ENCODE data around the gene SLC25A13.

SLC25A13 gene

GRCh38 chr7:96089511-96089910 is 232.4 kb downstream of the SLC25A13 start:
- ATAC-seq (no peak), DNase-seq (no peak)
- Mint-ChIP-seq H3K4me1 (peaks cover 2% of the 10 kb centered on the region), H3K27me3 (peaks cover 13% of the 10 kb centered on the region), H3K4me3 (no peak overlapping the region), H3K27ac (no peak overlapping the region), H3K36me3 (ENCODE audit: low read depth) (no peaks in the 10 kb centered on the region), H3K9me3 (no peaks in the 10 kb centered on the region)

- Mint-ChIP-seq H3K4me1 (peaks cover 2% of the 10 kb centered on the region), H3K36me3 (ENCODE audit: low read depth) (no peaks in the 10 kb centered on the region)
Measured at GRCh38 chr7:96088579-96088978, 233.3 kb downstream of the SLC25A13 start.

DNA sequence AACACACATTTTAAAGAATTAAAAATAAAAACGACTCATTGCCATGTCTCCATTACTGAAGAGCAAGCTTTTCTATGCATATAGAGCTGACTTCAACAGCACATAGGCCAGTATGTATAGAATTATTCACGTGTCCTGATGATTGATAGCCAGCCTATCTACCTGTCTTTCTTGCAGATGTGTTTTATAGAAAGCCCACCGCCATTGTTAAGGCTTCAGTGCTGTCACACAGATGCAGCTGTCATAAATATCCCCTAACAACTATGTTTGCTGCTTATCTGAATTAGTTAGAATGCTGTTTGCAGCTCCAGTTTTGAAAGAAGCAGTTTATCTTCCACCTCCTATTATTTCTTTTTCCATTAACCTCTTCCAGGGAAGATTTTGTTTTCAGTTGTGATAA is 235.9 kb downstream of the SLC25A13 start:
- DNase-seq (no peak), ATAC-seq (no peak)
- no peaks in the 10 kb centered on the region for H3K4me1 Mint-ChIP-seq
- H3K27ac Mint-ChIP-seq, result no peak overlapping the region
- H3K27me3 Mint-ChIP-seq, result peaks cover 13% of the 10 kb centered on the region
- H3K36me3 Mint-ChIP-seq (ENCODE audit: low read depth), result no peaks in the 10 kb centered on the region
- H3K4me3 Mint-ChIP-seq, result no peak overlapping the region
- H3K9me3 Mint-ChIP-seq, result no peaks in the 10 kb centered on the region

More at GRCh38 chr7:96088579-96088978, 233.3 kb downstream of the SLC25A13 start:
- H3K27me3 Mint-ChIP-seq, result peaks cover 17% of the 10 kb centered on the region
- no peak overlapping the region for H3K4me3 Mint-ChIP-seq
- no peaks in the 10 kb centered on the region for H3K9me3 Mint-ChIP-seq
- DNase-seq, result no peak
- no peak overlapping the region for H3K27ac Mint-ChIP-seq
- ATAC-seq, result no peak

- Mint-ChIP-seq H3K36me3 (ENCODE audit: low read depth) (no peaks in the 10 kb centered on the region), H3K27me3 (peaks cover 14% of the 10 kb centered on the region), H3K27ac (no peak overlapping the region), H3K4me3 (no peak overlapping the region), H3K4me1 (no peaks in the 10 kb centered on the region), H3K9me3 (no peaks in the 10 kb centered on the region)
- DNase-seq, result no peak
- ATAC-seq, result no peak
Measured at GRCh38 chr7:96084881-96085553, 236.9 kb downstream of the SLC25A13 start.

DNA sequence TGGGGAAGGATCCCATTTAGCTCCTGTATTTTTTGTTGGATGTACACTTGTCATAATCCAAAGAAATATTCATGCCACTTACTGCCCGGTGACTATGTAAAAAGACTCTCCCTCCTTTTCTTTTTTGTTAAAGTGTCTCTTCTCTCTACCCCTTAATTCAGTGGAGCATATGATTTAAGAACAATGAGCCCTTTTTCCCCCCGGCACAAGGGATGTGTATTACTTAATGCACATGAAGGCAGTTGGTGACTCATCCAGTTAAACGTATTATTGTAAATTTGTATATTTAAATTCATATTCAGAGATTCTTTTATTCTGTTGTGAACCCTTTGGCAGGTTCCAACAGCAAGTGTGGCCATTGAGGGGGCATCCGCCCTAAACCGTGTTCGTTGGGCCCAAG is 241.9 kb downstream of the SLC25A13 start:
- Mint-ChIP-seq H3K4me3 (no peak overlapping the region), H3K27ac (no peak overlapping the region), H3K4me1 (peaks cover 8% of the 10 kb centered on the region), H3K27me3 (peaks cover 40% of the 10 kb centered on the region), H3K36me3 (ENCODE audit: low read depth) (no peaks in the 10 kb centered on the region), H3K9me3 (no peaks in the 10 kb centered on the region)
- ATAC-seq, result no peak
- no peak for DNase-seq

DNA sequence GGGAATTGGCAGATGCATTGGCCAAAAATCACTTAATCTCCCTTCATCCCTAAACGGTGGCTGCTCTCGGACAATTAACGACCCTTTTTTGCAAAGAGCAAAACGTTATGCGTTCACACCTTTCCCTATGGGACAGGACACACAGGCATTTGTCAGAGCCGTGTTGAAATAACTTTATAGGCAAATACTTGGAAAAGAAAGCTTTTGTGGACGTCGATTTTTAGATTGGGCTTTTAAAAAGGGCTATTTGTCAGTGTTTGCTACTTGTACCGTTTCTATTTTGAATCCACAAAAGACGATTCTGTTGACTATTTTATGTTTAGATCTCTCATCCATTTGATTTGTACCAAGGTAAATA is 245.6 kb downstream of the SLC25A13 start:
- DNase-seq, result no peak

DNA sequence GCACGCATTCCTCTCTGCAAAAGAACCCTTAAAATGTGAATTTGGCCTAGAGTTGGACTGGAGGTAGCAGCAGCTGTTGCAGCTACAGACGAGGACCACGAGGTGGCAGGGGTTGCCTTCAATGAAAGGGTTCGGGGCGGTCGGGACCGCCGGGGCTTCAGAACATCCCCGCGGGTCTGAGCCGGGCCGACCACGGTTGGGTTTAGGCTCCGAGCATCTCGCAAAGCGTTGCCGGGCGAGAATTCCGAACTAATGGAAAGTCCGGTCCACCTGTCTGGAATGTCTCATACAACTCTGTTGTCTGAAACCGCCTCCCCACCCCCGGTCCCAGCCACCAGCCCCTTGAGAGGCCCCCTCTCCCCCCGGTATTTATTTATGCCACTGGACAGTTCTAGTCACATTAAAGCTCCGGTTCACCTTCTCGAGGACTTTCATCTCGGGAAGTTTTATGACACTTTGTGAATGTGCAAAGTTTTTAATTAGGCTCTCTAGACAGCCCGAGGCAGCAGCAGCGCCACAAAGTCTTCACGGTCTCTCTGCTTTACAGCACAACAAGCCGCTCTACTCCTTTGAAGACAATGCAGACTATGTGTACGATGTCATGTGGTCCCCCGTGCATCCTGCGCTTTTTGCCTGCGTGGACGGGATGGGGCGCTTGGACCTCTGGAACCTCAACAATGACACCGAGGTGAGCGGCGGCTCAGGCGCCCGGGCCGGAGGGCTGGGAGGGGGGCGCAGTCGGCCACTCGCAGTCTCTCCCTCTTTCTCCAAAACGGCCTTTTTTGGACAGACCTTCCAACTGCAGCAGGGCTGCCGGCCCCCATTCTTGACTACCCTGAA is 246.2 kb downstream of the SLC25A13 start:
- peak; percentile 94 for ATAC-seq
- Mint-ChIP-seq H3K4me3 (peak overlapping the region; percentile 77), H3K4me1 (peaks cover 8% of the 10 kb centered on the region), H3K27me3 (peaks cover 32% of the 10 kb centered on the region), H3K9me3 (no peaks in the 10 kb centered on the region), H3K27ac (no peak overlapping the region), H3K36me3 (ENCODE audit: low read depth) (no peaks in the 10 kb centered on the region)
- peak; percentile 46 for DNase-seq

More for the DNA sequence above, 245.6 kb downstream of the SLC25A13 start:
- Mint-ChIP-seq H3K4me3 (peak overlapping the region; percentile 77), H3K27me3 (peaks cover 34% of the 10 kb centered on the region), H3K4me1 (peaks cover 8% of the 10 kb centered on the region), H3K9me3 (no peaks in the 10 kb centered on the region), H3K36me3 (ENCODE audit: low read depth) (no peaks in the 10 kb centered on the region), H3K27ac (no peak overlapping the region)
- no peak for ATAC-seq

DNA sequence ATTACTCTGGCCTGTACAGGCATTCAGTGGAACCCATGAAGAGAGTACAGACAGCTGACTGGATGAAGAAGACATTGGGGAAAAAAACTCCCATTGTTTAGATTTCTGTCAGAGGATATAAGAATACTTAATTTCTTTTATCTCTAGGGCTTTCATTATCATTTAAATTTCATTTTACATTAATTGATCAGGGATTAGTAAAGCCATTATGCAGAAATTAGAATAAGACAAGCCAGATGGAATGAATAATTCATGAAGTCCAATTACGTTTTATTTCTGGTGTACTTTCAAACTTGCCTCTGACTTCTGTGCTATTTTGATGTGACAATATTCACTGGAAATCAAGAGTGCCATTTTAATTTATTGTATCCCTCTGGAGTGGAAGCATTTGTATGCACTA is 247.0 kb downstream of the SLC25A13 start:
- no peak for DNase-seq
- peaks cover 8% of the 10 kb centered on the region for H3K4me1 Mint-ChIP-seq
- no peak for ATAC-seq
- peaks cover 31% of the 10 kb centered on the region for H3K27me3 Mint-ChIP-seq
- no peaks in the 10 kb centered on the region for H3K9me3 Mint-ChIP-seq
- H3K36me3 Mint-ChIP-seq (ENCODE audit: low read depth), result no peaks in the 10 kb centered on the region
- H3K4me3 Mint-ChIP-seq, result no peak overlapping the region
- H3K27ac Mint-ChIP-seq, result no peak overlapping the region
